RWPE1 (cell line): ENCODE data around the gene GPR180.
"Not testable (repeated sequence)": the region's sequence is repeated elsewhere in the genome, so short reads cannot be mapped to it uniquely, and the experiment has no call there.

Source experiments
- CTCF ChIA-PET: fragments of 350-600 bp; sonication (Branson Sonifier 250); formaldehyde crosslinking; extraction: SDS; loops from one replicate; lab custom pipeline; 2021; lab: Yijun Ruan, JAX
- POLR2A ChIA-PET: fragments of 400-600 bp; formaldehyde crosslinking; extraction: SDS; loops from one replicate; lab custom pipeline; 2020; ENCODE audit warnings: antibody characterized with exemption; ENCODE audit not compliant: low non-redundant PET; lab: Yijun Ruan, JAX
- DNase-seq: peaks from one replicate; pipeline ENCODE4 v3.0.0; 2012; ENCODE audit warnings: low spot score
- H3K27ac ChIP-seq: fragments of 450-650 bp; 2 replicates; pipeline ENCODE4 v1.5.1; 2017
- CTCF ChIP-seq: fragments of 450-650 bp; conservative IDR thresholded peaks from 2 replicates; pipeline ENCODE4 v1.5.1; 2017; ENCODE audit warnings: low read depth, mild to moderate bottlenecking

GPR180 gene

GRCh38 chr13:94632226-94632980 is 30.7 kb downstream of the GPR180 start:
- no peak for DNase-seq
- TF ChIP-seq CTCF = no peak
- ChIA-PET POLR2A (no interaction called here), CTCF (no interaction called here)
- no peak overlapping the region for H3K27ac ChIP-seq

GRCh38 chr13:94636096-94636495 is 34.4 kb downstream of the GPR180 start:
- H3K27ac ChIP-seq, DNase-seq, POLR2A ChIA-PET: not testable (repeated sequence)
- CTCF ChIA-PET = interaction anchor here (0.7 kb wide), 1 partner anchor 141 kb away, joined by 3 read pairs; no protein-coding TSS in a partner anchor

- no peak for TF ChIP-seq CTCF
- ChIA-PET POLR2A (no interaction called here), CTCF (interaction anchor here (1.0 kb wide), 1 partner anchor 767 kb away, joined by 5 read pairs; no protein-coding TSS in a partner anchor)
Observed at GRCh38 chr13:94636942-94637578, 35.4 kb downstream of the GPR180 start.

GRCh38 chr13:94637677-94638076 is 36.0 kb downstream of the GPR180 start:
- H3K27ac ChIP-seq, POLR2A ChIA-PET, DNase-seq: not testable (repeated sequence)
- CTCF ChIA-PET = interaction anchor here (1.0 kb wide), 1 partner anchor 766 kb away, joined by 5 read pairs; no protein-coding TSS in a partner anchor

More at GRCh38 chr13:94636942-94637578, 35.4 kb downstream of the GPR180 start:
- no peak overlapping the region for H3K27ac ChIP-seq
- no peak for DNase-seq

- DNase-seq = no peak
- POLR2A ChIA-PET = no interaction called here
Observed at GRCh38 chr13:94640721-94641120, 39.1 kb downstream of the GPR180 start.

GRCh38 chr13:94641409-94641941 is 39.8 kb downstream of the GPR180 start:
- no peak for TF ChIP-seq CTCF
- peak; percentile 34 for DNase-seq
- H3K27ac ChIP-seq = no peak overlapping the region
- ChIA-PET POLR2A (no interaction called here), CTCF (interaction anchor here (0.6 to 0.7 kb wide), 2 partner anchors 21 to 23 kb away, joined by 3 read pairs; no protein-coding TSS in a partner anchor)

More at GRCh38 chr13:94640721-94641120, 39.1 kb downstream of the GPR180 start:
- no peak overlapping the region for H3K27ac ChIP-seq
- CTCF ChIA-PET = interaction anchor here (0.6 kb wide), 1 partner anchor 23 kb away, joined by 3 read pairs; no protein-coding TSS in a partner anchor
- no peak for TF ChIP-seq CTCF

GRCh38 chr13:94646904-94647303 is 45.2 kb downstream of the GPR180 start:
- POLR2A ChIA-PET = no interaction called here
- H3K27ac ChIP-seq = no peak overlapping the region
- CTCF ChIA-PET = no interaction called here
- no peak for TF ChIP-seq CTCF
- DNase-seq = no peak
